ENCODE results near the gene GP1BB. TPM values are rescaled to one million over a fixed set of nuclear protein-coding genes. Genes with fewer than 3 reads are reported as not detected.

Gene GP1BB
- total RNA-seq, 4 donors from 2014 or later = 3.3 to 5.9 (median 4.7) TPM

DNA sequence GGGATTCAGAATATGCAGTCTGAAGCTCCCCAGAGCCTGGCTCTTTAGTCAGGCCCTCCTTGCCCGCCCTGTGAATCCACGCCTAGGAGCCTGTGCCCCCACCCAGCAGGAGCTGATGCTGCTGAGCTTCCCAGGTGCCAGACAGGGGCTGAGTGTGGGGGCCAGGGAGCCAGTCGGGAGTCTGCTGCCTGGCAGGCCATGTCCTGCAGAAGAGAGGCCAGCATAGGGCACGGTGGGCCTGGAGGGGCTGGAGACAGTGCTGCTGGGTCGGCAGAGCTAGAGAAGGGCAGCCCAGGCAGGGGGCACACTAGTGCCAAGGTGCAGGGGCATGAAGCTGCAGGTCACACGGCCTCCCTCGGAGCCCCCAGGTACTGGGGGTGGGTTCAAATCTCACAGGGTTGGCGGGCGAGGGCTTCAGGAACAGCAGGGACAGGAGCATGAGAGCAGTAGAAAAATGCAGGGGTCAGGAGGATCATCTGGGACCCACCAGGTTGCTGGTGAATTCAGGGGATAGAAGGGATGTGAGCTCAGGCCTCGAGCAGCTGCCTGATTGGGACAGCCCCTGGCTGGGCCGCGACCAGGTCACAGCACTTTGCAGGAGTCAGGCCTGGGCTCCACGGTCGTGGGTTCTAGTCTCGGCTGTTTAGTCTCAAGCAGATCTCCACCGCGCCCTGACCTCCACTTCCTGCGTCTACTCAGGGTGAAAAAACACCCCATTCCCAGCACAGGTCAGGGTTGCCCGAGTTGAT is 13.1 kb upstream of the GP1BB start:
- Histone ChIP-seq H3K4me3 (no peak overlapping the region), H3K36me3 (no peaks in the 10 kb centered on the region), H3K27me3 (peaks cover 0 to 7% of the 10 kb centered on the region in 2 donors), H3K27ac (no peak overlapping the region), H3K9me3 (no peaks in the 10 kb centered on the region), H3K4me1 (peaks cover 0 to 21% (median 9%) of the 10 kb centered on the region in 4 donors)
- DNase-seq (ENCODE audit: low spot score in 2 of 2) = no peak
- no peak for TF ChIP-seq CTCF (IDR thresholded peaks at IDR 0.05)
- TF ChIP-seq POLR2A (IDR thresholded peaks at IDR 0.05) = no peak
- TF ChIP-seq EP300 (IDR thresholded peaks at IDR 0.05) = no peak
- WGBS, 2 donors = 76 to 87% methylated on average over 11 to 17 of the region's 19 CpGs

DNA sequence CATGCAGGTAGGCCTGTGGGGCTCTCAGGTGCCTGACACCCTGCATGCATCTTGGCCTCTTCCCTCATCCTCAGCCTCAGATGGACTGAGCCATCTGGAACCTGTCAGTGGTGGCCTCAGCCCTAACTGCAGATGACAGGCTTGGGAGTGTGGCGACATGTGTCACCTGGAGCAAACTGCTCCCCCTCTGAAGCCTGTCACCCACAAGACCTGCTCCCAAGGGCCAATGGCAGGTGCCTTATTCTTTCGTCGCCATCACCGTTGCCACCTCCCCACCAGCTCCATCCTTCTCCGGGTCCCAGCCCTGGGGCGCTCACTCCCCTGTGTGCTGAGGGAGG is 12.6 kb upstream of the GP1BB start:
- H3K4me3 ChIP-seq = no peak overlapping the region
- DNase-seq (ENCODE audit: low spot score in 2 of 2) = no peak
- no peaks in the 10 kb centered on the region for H3K36me3 ChIP-seq
- peaks cover 0 to 7% of the 10 kb centered on the region in 2 donors for H3K27me3 ChIP-seq
- no peak for TF ChIP-seq EP300 (IDR thresholded peaks at IDR 0.05)
- no peak for TF ChIP-seq CTCF (IDR thresholded peaks at IDR 0.05)
- no peak for TF ChIP-seq POLR2A (IDR thresholded peaks at IDR 0.05)
- H3K4me1 ChIP-seq = peaks cover 0 to 24% (median 9%) of the 10 kb centered on the region in 4 donors
- 83 to 87% methylated on average over 6 of the region's 6 CpGs for whole genome bisulfite sequencing, 2 donors
- H3K9me3 ChIP-seq = no peaks in the 10 kb centered on the region
- no peak overlapping the region for H3K27ac ChIP-seq

- peaks cover 0 to 38% (median 12%) of the 10 kb centered on the region in 4 donors for H3K4me1 ChIP-seq
- WGBS, 2 donors = 90 to 91% methylated on average over 13 of the region's 13 CpGs
These were observed 10.1 kb upstream of the GP1BB start for GRCh38 chr22:19713245-19713644.

DNA sequence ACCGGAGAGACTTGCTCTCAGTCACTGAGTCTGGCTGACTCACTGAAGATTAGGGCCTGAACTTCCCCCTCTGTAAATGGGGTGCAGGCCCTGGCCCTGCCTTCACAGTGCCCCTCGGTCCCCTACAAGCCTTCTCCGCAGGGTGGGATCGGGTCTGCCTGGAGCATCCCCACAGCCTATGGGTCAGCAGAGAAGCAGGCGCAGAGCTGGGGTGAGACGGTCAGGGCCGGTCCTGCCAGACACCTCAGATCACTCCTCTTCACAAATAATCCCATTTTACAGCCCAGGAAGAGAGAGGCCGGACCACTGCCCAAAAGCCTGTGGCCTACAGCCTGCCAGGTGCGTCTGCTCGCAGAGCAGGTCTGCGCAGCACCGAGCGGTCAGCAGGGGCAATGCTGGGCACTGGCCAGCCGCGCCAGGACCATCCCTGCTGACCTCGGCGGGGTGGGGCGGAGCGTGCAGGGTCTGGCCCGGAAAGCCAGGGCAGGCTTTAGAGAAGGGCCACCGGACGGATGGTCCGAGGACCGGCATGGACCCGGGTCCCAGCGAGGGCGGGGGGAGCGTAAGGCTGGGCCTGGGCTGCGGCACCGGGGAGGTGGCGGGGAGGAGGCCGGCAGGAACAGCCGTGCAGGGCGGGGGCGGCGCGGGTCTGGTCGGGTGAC is 9.6 kb upstream of the GP1BB start:
- Histone ChIP-seq H3K27me3 (peaks cover 0 to 12% of the 10 kb centered on the region in 2 donors), H3K9me3 (no peaks in the 10 kb centered on the region), H3K36me3 (no peaks in the 10 kb centered on the region), H3K4me1 (peaks cover 0 to 41% (median 15%) of the 10 kb centered on the region in 4 donors), H3K27ac (peak overlapping the region in 2 of 4 donors; percentile 22 to 42), H3K4me3 (peak overlapping the region; percentile 22 to 73 (median 32))
- WGBS, 2 donors = 0 to 31% methylated on average over 1 to 30 of the region's 38 CpGs
- DNase-seq (ENCODE audit: low spot score in 2 of 2) = no peak
- TF ChIP-seq POLR2A (IDR thresholded peaks at IDR 0.05) (no peak), EP300 (IDR thresholded peaks at IDR 0.05) (no peak), CTCF (IDR thresholded peaks at IDR 0.05) (no peak)

More at GRCh38 chr22:19713245-19713644, 10.1 kb upstream of the GP1BB start:
- Histone ChIP-seq H3K4me3 (no peak overlapping the region), H3K27ac (no peak overlapping the region), H3K36me3 (no peaks in the 10 kb centered on the region), H3K27me3 (peaks cover 0 to 12% of the 10 kb centered on the region in 2 donors), H3K9me3 (no peaks in the 10 kb centered on the region)
- DNase-seq (ENCODE audit: low spot score in 2 of 2) = no peak
- TF ChIP-seq CTCF (IDR thresholded peaks at IDR 0.05) (no peak), EP300 (IDR thresholded peaks at IDR 0.05) (no peak), POLR2A (IDR thresholded peaks at IDR 0.05) (no peak)

All from tibial nerve (tissue), 4 donors.